G401 (cell line): Measurements from ENCODE around the gene PWWP2B. TPM values are rescaled to one million over a fixed set of nuclear protein-coding genes. Genes with fewer than 3 reads are reported as not detected.

ENCODE experiments used
- DNase-seq: peaks from one replicate; pipeline ENCODE4 v3.0.0-alpha.2; 2015; ENCODE audit warnings: low spot score
- in situ Hi-C: cut with HindIII; loops from 2 replicates; pipeline ENCODE4 v1.10.0; 2016; ENCODE audit warnings: low sequenced_read_pairs, mixed read lengths
- total RNA-seq: library from RNA; depleted of rRNA; stranded (reverse); fragments of >200 nt; shearing (Covaris generic); gene quantifications from 2 replicates; pipeline ENCODE4 v1.2.3, GENCODE V29; 2014

PWWP2B gene
- total RNA-seq, 1 experiment from 2014 or later: 24.5 TPM

- peak; percentile 24 for DNase-seq
- in situ Hi-C loops: no loop called here
Observed at GRCh38 chr10:132449051-132449810, 52.2 kb downstream of the PWWP2B start.

- no peak for DNase-seq
- in situ Hi-C loops: no loop called here
Observed at GRCh38 chr10:132449811-132450181, 52.8 kb downstream of the PWWP2B start.

GRCh38 chr10:132450466-132450824, 53.4 kb downstream of the PWWP2B start:
- in situ Hi-C loops: no loop called here
- DNase-seq: peak; percentile 25

GRCh38 chr10:132450825-132451505, 54.0 kb downstream of the PWWP2B start:
- in situ Hi-C loops: no loop called here
- peak; percentile 42 for DNase-seq

GRCh38 chr10:132451506-132452215, 54.7 kb downstream of the PWWP2B start:
- DNase-seq: peak; percentile 26
- in situ Hi-C loops: no loop called here

GRCh38 chr10:132452216-132452650, 55.2 kb downstream of the PWWP2B start:
- DNase-seq: no peak
- in situ Hi-C loops: no loop called here

- in situ Hi-C loops: no loop called here
- no peak for DNase-seq
Observed at GRCh38 chr10:132452651-132453469, 55.9 kb downstream of the PWWP2B start.

GRCh38 chr10:132453470-132453861, 56.5 kb downstream of the PWWP2B start:
- in situ Hi-C loops: no loop called here
- DNase-seq: no peak

- no peak for DNase-seq
- in situ Hi-C loops: no loop called here
Observed at GRCh38 chr10:132454296-132455198, 57.5 kb downstream of the PWWP2B start.

GRCh38 chr10:132455441-132455971, 58.5 kb downstream of the PWWP2B start:
- in situ Hi-C loops: no loop called here
- no peak for DNase-seq

GRCh38 chr10:132455986-132456847, 59.2 kb downstream of the PWWP2B start:
- no peak for DNase-seq
- in situ Hi-C loops: no loop called here

GRCh38 chr10:132456881-132457280, 59.9 kb downstream of the PWWP2B start:
- in situ Hi-C loops: no loop called here
- DNase-seq: no peak

GRCh38 chr10:132457328-132458070, 60.5 kb downstream of the PWWP2B start:
- in situ Hi-C loops: no loop called here
- no peak for DNase-seq

GRCh38 chr10:132458071-132458585, 61.1 kb downstream of the PWWP2B start:
- DNase-seq: no peak
- in situ Hi-C loops: no loop called here

- DNase-seq: peak; percentile 41
- in situ Hi-C loops: no loop called here
Observed at GRCh38 chr10:132458586-132459300, 61.7 kb downstream of the PWWP2B start.
